Keratinocyte (primary cell): ENCODE measurements around the gene NEURL3. TPM values are rescaled to one million over a fixed set of nuclear protein-coding genes. Genes with fewer than 3 reads are reported as not detected.

Experiments
- DNase-seq: peaks from one replicate; pipeline ENCODE4 v3.0.0-alpha.2; 2011; ENCODE audit warnings: low read depth, missing footprints, low spot score
- FAIRE-seq: peaks from 2 replicates; lab custom pipeline; 2011; peaks lifted over from hg19 to GRCh38; lab: Jason Lieb, UNC
- H2AFZ ChIP-seq: 2 replicates; pipeline ENCODE4 v1.6.0; 2012; ENCODE audit warnings: low read length, control low read depth, inconsistent platforms; ENCODE audit not compliant: control insufficient read depth
- H3K27ac ChIP-seq: 2 replicates; pipeline ENCODE4 v1.5.1; 2011; ENCODE audit warnings: low read length; ENCODE audit not compliant: control insufficient read depth, insufficient read depth
- H3K27me3 ChIP-seq: 3 replicates; pipeline ENCODE4 v1.6.0; 2011; ENCODE audit warnings: low read length; ENCODE audit not compliant: control insufficient read depth, insufficient read depth; ENCODE audit errors: extremely low read depth
- H3K36me3 ChIP-seq, 2 experiments: 2 replicates in 1 of 2; 3 replicates in 1 of 2; pipeline ENCODE4 v1.5.1; 2011; ENCODE audit warnings: low read length in 2 of 2, mild to moderate bottlenecking in 1 of 2; ENCODE audit not compliant: control insufficient read depth in 2 of 2, insufficient read depth in 2 of 2; ENCODE audit errors: extremely low read depth in 1 of 2
- H3K4me1 ChIP-seq: 3 replicates; pipeline ENCODE4 v1.5.1; 2011; ENCODE audit warnings: low read length; ENCODE audit not compliant: control insufficient read depth, insufficient read depth; ENCODE audit errors: extremely low read depth
- H3K4me2 ChIP-seq: 3 replicates; pipeline ENCODE4 v1.6.0; 2011; ENCODE audit warnings: low read depth, low read length; ENCODE audit not compliant: control insufficient read depth, insufficient read depth; ENCODE audit errors: extremely low read depth
- H3K4me3 ChIP-seq, 3 experiments: fragments of 200-600 bp in 1 of 3; sonication (generic) in 1 of 3; 2 replicates in 2 of 3; 3 replicates in 1 of 3; pipeline ENCODE4 v1.5.1; 2011 to 2016; ENCODE audit warnings: low read length in 3 of 3, mild to moderate bottlenecking in 3 of 3, control low read depth in 2 of 3, inconsistent platforms in 1 of 3, low read depth in 1 of 3, mixed read lengths in 1 of 3, mixed run types in 1 of 3, moderate library complexity in 1 of 3; ENCODE audit not compliant: control insufficient read depth in 2 of 3, insufficient read depth in 2 of 3; ENCODE audit errors: extremely low read depth in 1 of 3
- H3K79me2 ChIP-seq: 2 replicates; pipeline ENCODE4 v1.6.0; 2012; ENCODE audit warnings: low read length; ENCODE audit not compliant: control insufficient read depth, insufficient read depth
- H3K9ac ChIP-seq: 3 replicates; pipeline ENCODE4 v1.6.0; 2011; ENCODE audit warnings: low read length; ENCODE audit not compliant: control insufficient read depth, insufficient read depth; ENCODE audit errors: extremely low read depth
- H3K9me1 ChIP-seq: 3 replicates; pipeline ENCODE4 v1.6.0; 2011; ENCODE audit warnings: low read length; ENCODE audit not compliant: control insufficient read depth, insufficient read depth; ENCODE audit errors: extremely low read depth
- H3K9me3 ChIP-seq: 2 replicates; pipeline ENCODE4 v1.5.1; 2012; ENCODE audit warnings: low read depth, low read length; ENCODE audit not compliant: control insufficient read depth
- H4K20me1 ChIP-seq: 3 replicates; pipeline ENCODE4 v1.6.0; 2011; ENCODE audit warnings: low read length; ENCODE audit not compliant: control insufficient read depth, insufficient read depth; ENCODE audit errors: extremely low read depth
- EZH2 ChIP-seq: IDR thresholded peaks from one replicate; pipeline ENCODE4 v1.6.1; 2012; ENCODE audit warnings: inconsistent platforms, mild to moderate bottlenecking, low read length, moderate library complexity
- dilution Hi-C: fragments of 300-500 bp; cut with MboI; formaldehyde crosslinking; loops from one replicate; pipeline ENCODE4 v1.7.0; 2020; ENCODE audit warnings: low sequenced_read_pairs; ENCODE audit not compliant: extremely low pct_ligation_motif_present
- polyA plus RNA-seq, 5 experiments: library from polyadenylated mRNA; depleted of rRNA in 3 of 5; stranded (reverse) in 3 of 5; stranded (forward) in 1 of 5; unstranded in 1 of 5; fragments of >200 nt; gene quantifications; 1 replicate in 1 of 5; 2 replicates in 3 of 5; 3 replicates in 1 of 5; pipeline versions ENCODE4 v1.2.1 to v1.2.3, GENCODE V29; 2011 to 2012; ENCODE audit warnings: missing spikeins in 2 of 5, low read depth in 1 of 5, low replicate concordance in 1 of 5
- TF ChIP-seq, protein P1 (sequence below), 3 experiments: IDR thresholded peaks in 1 of 3; conservative IDR thresholded peaks in 1 of 3; optimal IDR thresholded peaks in 1 of 3; 2 replicates in 2 of 3; 3 replicates in 1 of 3; pipeline versions ENCODE3 to v1.5.1; 2011; ENCODE audit warnings: low read length in 3 of 3, mild to moderate bottlenecking in 3 of 3, moderate library complexity in 2 of 3, control low read depth in 1 of 3, inconsistent platforms in 1 of 3; ENCODE audit not compliant: insufficient read depth in 2 of 3; ENCODE audit errors: extremely low read depth in 1 of 3

NEURL3 gene
- polyA plus RNA-seq, 1 donor (not counting 4 experiments of a cell fraction or from before 2014, with no cell fraction given) = not detected

DNA sequence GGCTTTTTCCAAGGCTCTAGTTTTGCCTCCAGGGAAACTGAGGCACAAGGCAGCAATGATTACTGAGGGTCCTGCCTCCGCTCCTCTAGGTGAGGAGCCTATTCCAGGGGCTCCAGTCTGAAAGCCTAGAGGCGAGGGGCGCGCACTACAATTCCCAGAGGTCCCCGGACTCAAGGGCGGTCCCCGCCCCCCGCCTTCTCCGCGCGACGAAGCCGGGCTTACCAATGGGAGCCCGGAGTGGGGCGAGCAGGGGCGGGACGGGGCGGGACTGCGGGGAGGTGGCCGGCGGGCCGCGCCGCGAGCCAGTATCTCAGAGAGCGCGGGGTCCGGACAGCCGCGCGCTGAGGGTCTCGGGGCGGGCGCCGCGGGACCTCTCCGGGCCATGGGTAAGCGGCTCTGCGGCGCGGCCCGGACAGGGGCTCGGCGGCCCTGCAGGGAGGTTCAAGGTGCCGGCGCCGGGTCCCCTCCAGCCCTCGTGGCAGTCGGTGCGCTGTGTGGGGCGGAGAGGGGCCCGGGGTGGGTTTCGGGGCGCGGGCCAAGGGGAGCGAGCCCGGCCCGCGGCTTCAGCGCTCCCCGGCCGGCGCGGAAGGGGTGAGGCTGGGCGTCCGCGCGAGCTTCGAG lies 31.4 kb upstream of the NEURL3 start, which contains the start of gene ARID5A:
Gene ARID5A (plus strand): TSS at position 308 of the 621 bp plus-strand sequence. CDS start 75 bp downstream, at position 383.
- DNase-seq = no peak
- TF ChIP-seq, protein P1, sequence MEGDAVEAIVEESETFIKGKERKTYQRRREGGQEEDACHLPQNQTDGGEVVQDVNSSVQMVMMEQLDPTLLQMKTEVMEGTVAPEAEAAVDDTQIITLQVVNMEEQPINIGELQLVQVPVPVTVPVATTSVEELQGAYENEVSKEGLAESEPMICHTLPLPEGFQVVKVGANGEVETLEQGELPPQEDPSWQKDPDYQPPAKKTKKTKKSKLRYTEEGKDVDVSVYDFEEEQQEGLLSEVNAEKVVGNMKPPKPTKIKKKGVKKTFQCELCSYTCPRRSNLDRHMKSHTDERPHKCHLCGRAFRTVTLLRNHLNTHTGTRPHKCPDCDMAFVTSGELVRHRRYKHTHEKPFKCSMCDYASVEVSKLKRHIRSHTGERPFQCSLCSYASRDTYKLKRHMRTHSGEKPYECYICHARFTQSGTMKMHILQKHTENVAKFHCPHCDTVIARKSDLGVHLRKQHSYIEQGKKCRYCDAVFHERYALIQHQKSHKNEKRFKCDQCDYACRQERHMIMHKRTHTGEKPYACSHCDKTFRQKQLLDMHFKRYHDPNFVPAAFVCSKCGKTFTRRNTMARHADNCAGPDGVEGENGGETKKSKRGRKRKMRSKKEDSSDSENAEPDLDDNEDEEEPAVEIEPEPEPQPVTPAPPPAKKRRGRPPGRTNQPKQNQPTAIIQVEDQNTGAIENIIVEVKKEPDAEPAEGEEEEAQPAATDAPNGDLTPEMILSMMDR (optimal IDR thresholded peaks at IDR 0.05 in 1 of 3, IDR thresholded peaks at IDR 0.05 in 1 of 3, conservative IDR thresholded peaks at IDR 0.05 in 1 of 3; ENCODE audit: extremely low read depth in 1 of 3, insufficient read depth in 2 of 3, low read length in 3 of 3) = peak in 1 of 3 experiments; percentile 11
- no peak for TF ChIP-seq EZH2
- no peaks in the 10 kb centered on the region for H4K20me1 ChIP-seq
- no peaks in the 10 kb centered on the region for H3K27me3 ChIP-seq
- H3K9me1 ChIP-seq = no peaks in the 10 kb centered on the region
- peaks cover 61% of the 10 kb centered on the region for H3K4me1 ChIP-seq
- H3K9me3 ChIP-seq = no peaks in the 10 kb centered on the region
- peak within 1 kb of the TSS; percentile 50 to 78 (median 73) for H3K4me3 ChIP-seq
- no peak for FAIRE-seq
- dilution Hi-C loops = no loop called here
- H3K27ac ChIP-seq = no peak within 1 kb of the TSS
- peaks cover 2% of the 10 kb centered on the region for H3K79me2 ChIP-seq
- peak within 1 kb of the TSS; percentile 56 for H2AFZ ChIP-seq
- H3K36me3 ChIP-seq = no peaks in the 10 kb centered on the region
- peak within 1 kb of the TSS; percentile 76 for H3K9ac ChIP-seq
- peak within 1 kb of the TSS; percentile 68 for H3K4me2 ChIP-seq

DNA sequence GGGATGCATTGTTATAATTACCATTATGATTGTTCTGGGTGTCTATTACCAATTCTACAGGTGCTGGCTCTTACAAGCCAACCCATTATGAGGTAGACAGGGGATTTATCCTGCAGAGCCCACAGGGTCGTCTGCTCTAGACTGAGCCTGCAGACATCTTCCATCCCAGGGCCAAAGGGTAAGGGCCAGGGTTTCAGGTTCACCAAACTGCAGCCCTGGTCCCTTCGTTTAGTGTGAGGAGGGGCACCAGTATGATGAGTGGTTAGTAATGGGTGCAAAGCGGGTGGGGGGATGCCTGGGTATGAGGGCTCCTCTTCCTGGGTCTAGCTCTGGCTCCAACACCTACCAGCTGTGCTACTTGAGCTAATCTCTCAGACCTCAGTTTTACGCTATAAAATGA lies 30.2 kb upstream of the NEURL3 start:
- peaks cover 57% of the 10 kb centered on the region for H3K4me1 ChIP-seq
- no peak for DNase-seq
- H3K4me3 ChIP-seq = no peak overlapping the region

More for the DNA sequence above, 30.2 kb upstream of the NEURL3 start:
- no peak for TF ChIP-seq EZH2
- TF ChIP-seq, protein P1 (optimal IDR thresholded peaks at IDR 0.05 in 1 of 3, IDR thresholded peaks at IDR 0.05 in 1 of 3, conservative IDR thresholded peaks at IDR 0.05 in 1 of 3; ENCODE audit: extremely low read depth in 1 of 3, insufficient read depth in 2 of 3, low read length in 3 of 3) = no peak
- H3K27ac ChIP-seq = no peak overlapping the region
- H3K9ac ChIP-seq = no peak overlapping the region
- H2AFZ ChIP-seq = no peak overlapping the region
- H3K9me1 ChIP-seq = no peaks in the 10 kb centered on the region
- no peak for FAIRE-seq
- H3K4me2 ChIP-seq = peak overlapping the region; percentile 63
- H3K36me3 ChIP-seq = no peaks in the 10 kb centered on the region
- peaks cover 2% of the 10 kb centered on the region for H3K79me2 ChIP-seq
- dilution Hi-C loops = no loop called here
- H3K27me3 ChIP-seq = peaks cover under 1% of the 10 kb centered on the region
- no peaks in the 10 kb centered on the region for H4K20me1 ChIP-seq
- H3K9me3 ChIP-seq = no peaks in the 10 kb centered on the region
